Rectal smooth muscle tissue (tissue), 1 donor: Measurements from ENCODE around the gene FBXL14.

ENCODE experiments used
- H3K27ac ChIP-seq: one replicate; pipeline ENCODE4 v1.7.0; 2013; ENCODE audit warnings: low read depth, low read length, inconsistent platforms
- H3K27me3 ChIP-seq: one replicate; pipeline ENCODE4 v1.7.0; 2013; ENCODE audit warnings: low read length; ENCODE audit not compliant: control insufficient read depth, insufficient read depth
- H3K36me3 ChIP-seq: one replicate; pipeline ENCODE4 v1.7.0; 2013; ENCODE audit warnings: low read length; ENCODE audit not compliant: control insufficient read depth, insufficient read depth
- H3K4me1 ChIP-seq: one replicate; pipeline ENCODE4 v1.7.0; 2013; ENCODE audit warnings: low read length; ENCODE audit not compliant: control insufficient read depth, insufficient read depth
- H3K4me3 ChIP-seq: one replicate; pipeline ENCODE4 v1.7.0; 2013; ENCODE audit warnings: low read length
- H3K9ac ChIP-seq: one replicate; pipeline ENCODE4 v1.7.0; 2013; ENCODE audit warnings: low read length

The FBXL14 gene, protein sequence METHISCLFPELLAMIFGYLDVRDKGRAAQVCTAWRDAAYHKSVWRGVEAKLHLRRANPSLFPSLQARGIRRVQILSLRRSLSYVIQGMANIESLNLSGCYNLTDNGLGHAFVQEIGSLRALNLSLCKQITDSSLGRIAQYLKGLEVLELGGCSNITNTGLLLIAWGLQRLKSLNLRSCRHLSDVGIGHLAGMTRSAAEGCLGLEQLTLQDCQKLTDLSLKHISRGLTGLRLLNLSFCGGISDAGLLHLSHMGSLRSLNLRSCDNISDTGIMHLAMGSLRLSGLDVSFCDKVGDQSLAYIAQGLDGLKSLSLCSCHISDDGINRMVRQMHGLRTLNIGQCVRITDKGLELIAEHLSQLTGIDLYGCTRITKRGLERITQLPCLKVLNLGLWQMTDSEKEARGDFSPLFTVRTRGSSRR

DNA sequence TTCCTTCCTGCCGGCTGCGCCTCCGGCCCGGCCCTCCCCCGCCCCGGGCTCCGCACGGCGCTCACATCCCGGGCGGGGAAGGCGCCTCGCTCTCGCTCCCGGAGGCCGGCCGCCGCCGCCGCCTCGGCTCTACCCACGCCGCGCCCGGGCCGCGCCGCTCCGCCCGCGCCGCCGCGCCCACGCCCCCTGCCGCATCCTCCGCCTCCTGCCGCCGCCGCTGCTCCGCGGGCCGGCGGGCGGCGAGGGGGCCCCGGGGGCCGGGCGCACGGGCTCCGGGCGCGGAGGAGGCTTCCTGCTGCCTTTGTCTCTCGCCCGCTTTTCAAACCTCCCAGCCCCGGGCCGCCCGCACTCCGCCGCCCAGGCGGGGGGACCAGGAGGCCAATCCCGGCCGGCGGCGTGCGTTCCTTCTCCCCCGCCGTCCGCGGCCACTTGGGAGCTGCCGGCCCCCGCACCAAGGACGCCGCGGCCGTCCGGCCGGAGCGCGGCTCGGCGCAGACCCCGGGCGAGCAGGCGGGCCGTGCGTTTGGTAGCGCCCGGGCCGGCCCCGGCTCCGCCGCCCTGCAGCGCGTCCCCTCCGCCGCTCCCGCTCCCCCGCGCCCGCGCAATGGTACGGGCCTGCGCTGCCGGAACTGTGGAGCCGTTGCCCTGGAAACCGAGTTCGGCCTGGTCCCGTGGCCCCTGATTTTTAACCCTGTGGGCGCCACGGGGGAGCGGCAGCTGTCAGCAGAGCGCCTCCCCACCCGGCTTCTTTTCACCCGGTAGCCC, at the start of gene FBXL14:
FBXL14 (minus strand) TSS at position 321 of the 765 bp plus-strand sequence. CDS start 515 bp downstream, outside the sequence.
- peak within 1 kb of the TSS; percentile 93 for H3K4me3 ChIP-seq
- no peaks in the 10 kb centered on the region for H3K27me3 ChIP-seq
- peaks cover 24% of the 10 kb centered on the region for H3K4me1 ChIP-seq
- peak within 1 kb of the TSS; percentile 58 for H3K9ac ChIP-seq
- peak within 1 kb of the TSS; percentile 84 for H3K27ac ChIP-seq
- H3K36me3 ChIP-seq, result no peaks in the 10 kb centered on the region

DNA sequence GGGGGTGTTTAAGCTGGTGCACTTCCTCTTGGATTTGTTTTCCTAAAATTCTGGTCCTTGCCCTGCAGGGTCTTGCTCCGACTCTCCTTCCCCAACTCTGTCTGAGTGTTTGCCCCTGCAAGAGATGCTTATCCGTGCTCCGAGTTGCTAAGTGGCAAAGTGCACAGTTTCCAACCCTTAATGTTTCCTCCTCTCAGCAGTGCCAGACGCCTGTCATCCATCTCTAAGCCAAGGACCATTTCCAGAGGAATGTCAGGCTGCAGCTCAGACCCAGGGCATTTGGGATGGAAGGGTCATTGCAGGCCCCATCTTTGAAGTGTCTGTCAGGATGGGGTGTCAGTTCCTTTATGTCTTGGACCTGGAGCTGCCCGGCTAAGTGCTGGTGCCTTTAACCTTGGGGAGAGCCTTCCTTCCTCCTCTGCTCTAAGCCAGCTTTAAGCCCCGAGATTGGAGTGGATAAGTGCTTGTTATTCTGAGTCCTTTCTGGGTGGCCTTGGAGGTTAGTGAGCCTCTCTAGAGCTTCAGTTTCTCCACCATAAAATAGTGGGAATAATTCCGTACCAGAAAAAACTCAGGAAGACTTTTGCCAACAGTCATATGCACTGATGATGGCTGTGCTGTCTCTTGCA, 49.6 kb upstream of the FBXL14 start:
- H3K36me3 ChIP-seq, result peaks cover 4% of the 10 kb centered on the region
- peaks cover 14% of the 10 kb centered on the region for H3K4me1 ChIP-seq
- peak overlapping the region; percentile 30 for H3K27ac ChIP-seq
- no peak overlapping the region for H3K4me3 ChIP-seq
- no peaks in the 10 kb centered on the region for H3K27me3 ChIP-seq
- no peak overlapping the region for H3K9ac ChIP-seq

DNA sequence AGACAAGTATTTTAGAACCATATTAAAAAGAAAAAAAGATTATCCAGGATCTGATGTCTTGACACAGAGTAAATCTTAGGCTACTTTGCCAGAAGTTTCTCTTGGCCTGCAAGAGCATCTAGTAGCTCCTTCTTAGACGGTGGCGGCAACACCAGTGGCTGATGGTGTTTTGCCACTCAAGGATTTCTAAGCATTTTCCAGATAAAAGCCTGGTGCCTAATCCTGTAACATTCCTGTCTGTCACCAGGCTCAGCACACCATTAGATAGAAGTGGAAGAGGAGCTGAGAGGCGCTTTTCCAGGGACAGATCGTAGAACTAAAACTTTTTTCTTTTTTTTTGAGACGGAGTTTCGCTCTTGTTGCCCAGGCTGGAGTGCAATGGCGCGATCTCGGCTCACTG, 48.7 kb upstream of the FBXL14 start:
- Histone ChIP-seq H3K27ac (no peak overlapping the region), H3K27me3 (no peaks in the 10 kb centered on the region), H3K4me3 (no peak overlapping the region), H3K4me1 (peaks cover 13% of the 10 kb centered on the region), H3K36me3 (peaks cover 4% of the 10 kb centered on the region), H3K9ac (no peak overlapping the region)

DNA sequence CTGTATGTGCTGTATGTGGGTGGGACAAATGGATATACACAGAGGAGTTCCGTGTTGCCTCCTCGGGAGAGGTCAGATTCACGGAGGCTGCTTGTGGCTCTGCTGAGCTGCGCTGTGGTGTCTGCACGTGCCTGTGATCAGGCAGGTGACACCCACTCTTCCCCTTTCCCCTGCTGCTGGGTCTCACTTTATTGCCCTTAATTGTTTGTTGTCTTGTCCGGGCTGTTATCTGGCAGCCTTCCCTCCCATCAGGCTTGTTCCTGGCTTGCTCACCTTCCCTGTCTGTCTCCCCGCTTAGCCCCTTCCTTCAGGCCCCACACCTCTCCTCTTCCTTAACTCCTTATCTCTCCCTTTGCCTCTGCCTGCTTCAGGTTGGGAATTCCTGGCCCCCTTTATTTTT, 48.1 kb upstream of the FBXL14 start:
- H3K4me3 ChIP-seq, result no peak overlapping the region
- no peak overlapping the region for H3K27ac ChIP-seq
- H3K4me1 ChIP-seq, result peaks cover 13% of the 10 kb centered on the region
- no peak overlapping the region for H3K9ac ChIP-seq
- H3K27me3 ChIP-seq, result no peaks in the 10 kb centered on the region
- H3K36me3 ChIP-seq, result peaks cover 4% of the 10 kb centered on the region

DNA sequence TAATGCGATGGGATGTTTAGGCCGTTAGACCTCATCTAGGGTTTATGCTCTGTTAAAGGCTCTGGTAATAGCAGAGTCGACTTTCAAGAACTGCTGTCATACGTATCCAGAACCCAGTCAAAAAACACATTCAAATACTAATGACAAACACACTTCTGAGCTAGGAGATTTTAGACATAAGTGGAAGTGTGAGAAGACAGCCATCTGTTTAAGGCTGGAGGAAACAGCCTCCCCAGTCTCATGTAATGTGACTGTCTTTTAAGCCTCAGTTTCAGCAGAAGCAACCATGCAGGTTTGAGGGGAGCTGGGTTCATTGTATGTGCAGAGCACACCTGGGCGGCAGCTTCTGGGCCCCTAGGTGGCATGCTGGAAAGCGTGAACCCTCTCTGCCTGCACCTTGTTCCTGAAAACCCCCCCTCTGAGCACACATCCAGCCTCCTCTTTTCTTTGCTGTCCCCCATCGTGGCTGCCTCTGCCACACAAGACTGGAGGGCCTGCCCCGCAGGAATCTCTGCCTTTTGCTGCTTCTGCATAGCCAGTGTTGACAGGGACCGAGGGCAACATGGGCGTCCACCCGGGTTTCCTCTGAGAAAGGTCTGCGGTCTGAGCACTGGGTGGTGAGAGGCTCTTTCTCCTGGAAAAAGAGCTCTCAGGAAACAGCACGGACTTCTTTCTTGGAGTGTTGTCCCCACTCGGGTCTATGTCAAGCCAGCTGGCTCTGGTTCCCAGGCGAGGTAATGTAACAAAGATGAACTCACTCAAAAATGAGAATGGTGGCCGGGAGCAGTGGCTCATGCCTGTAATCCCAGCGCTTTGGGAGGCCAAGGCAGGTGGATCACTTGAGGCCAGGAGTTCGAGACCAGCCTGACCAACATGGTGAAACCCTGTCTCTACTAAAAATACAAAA, 46.2 kb upstream of the FBXL14 start:
- H3K4me3 ChIP-seq, result no peak overlapping the region
- no peak overlapping the region for H3K27ac ChIP-seq
- H3K27me3 ChIP-seq, result no peaks in the 10 kb centered on the region
- no peak overlapping the region for H3K9ac ChIP-seq
- H3K36me3 ChIP-seq, result no peaks in the 10 kb centered on the region
- peaks cover 13% of the 10 kb centered on the region for H3K4me1 ChIP-seq

DNA sequence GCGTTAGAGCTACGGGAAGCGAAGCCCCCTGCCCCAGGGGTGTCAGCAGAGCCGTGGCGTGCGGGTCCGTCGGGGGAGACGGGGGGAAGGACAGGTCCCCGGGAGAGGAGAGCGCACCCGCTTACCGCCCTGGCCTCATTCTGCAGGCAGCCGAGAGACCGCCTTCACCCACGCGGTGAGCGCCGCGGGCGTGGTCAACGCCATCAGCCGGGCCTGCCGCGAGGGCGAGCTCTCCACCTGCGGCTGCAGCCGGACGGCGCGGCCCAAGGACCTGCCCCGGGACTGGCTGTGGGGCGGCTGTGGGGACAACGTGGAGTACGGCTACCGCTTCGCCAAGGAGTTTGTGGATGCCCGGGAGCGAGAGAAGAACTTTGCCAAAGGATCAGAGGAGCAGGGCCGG, 45.2 kb upstream of the FBXL14 start:
- H3K27me3 ChIP-seq, result no peaks in the 10 kb centered on the region
- H3K9ac ChIP-seq, result no peak overlapping the region
- H3K36me3 ChIP-seq, result no peaks in the 10 kb centered on the region
- no peak overlapping the region for H3K27ac ChIP-seq
- H3K4me3 ChIP-seq, result no peak overlapping the region
- H3K4me1 ChIP-seq, result peaks cover 12% of the 10 kb centered on the region

DNA sequence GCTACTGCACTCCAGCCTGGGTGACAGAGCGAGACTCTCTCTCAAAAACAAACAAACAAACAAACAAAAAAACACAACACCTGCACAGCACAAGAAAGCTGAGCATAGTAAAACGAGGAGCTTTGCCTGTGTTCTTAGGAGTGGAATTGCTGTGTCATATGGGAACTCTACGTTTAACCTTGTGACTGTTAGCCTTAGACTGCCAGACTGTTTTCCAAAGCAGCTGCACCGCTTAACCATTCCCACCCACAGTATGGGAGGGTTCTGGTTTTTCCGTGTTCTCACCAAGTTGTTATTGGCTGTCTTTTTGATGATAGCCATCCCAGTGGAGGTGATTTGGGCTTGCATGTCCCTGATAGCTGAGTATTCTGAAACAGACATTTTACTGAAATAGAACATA, 43.8 kb upstream of the FBXL14 start:
- Histone ChIP-seq H3K27me3 (no peaks in the 10 kb centered on the region), H3K36me3 (no peaks in the 10 kb centered on the region), H3K4me3 (no peak overlapping the region), H3K4me1 (peaks cover 7% of the 10 kb centered on the region), H3K9ac (no peak overlapping the region), H3K27ac (no peak overlapping the region)

DNA sequence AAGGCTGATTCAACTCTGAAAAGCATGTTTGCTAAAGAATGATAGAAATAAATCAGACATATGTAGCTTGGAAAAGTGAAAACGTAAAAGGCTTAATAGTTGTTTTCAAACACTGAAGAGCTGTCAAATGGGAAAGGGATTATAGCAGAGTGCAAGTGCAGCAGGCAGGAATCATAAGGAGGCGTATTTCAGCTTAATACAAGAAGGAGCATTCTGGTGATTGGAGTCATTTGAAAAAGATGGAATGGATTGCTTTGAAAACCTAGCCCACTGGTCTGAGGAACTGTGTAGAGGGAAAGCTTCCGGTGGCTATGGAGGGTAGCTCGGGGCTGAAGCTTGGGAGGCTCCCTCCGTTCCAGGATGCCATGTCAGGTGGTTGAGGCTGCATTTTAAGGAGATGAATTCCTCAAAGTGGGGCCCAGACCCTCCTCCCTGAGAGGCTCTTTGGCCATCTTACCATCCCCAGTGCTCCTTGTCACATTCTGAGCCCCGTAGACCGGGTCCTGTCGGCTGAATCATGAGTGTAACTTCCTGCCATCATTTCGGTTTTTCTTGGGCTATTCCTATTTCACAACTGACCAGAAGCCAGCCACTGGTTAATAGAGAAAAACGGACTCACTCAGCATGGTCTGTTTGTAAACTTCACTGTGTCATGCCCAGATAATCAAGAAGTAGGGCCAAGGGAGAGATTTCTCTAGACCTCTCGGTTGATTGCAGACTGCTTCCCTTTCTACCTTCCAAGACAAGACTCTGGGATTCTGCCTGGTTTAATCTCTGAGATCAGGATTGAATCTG, 41.1 kb upstream of the FBXL14 start:
- Histone ChIP-seq H3K4me1 (peaks cover 8% of the 10 kb centered on the region), H3K27me3 (peaks cover 3% of the 10 kb centered on the region), H3K27ac (no peak overlapping the region), H3K4me3 (no peak overlapping the region), H3K36me3 (no peaks in the 10 kb centered on the region), H3K9ac (no peak overlapping the region)

DNA sequence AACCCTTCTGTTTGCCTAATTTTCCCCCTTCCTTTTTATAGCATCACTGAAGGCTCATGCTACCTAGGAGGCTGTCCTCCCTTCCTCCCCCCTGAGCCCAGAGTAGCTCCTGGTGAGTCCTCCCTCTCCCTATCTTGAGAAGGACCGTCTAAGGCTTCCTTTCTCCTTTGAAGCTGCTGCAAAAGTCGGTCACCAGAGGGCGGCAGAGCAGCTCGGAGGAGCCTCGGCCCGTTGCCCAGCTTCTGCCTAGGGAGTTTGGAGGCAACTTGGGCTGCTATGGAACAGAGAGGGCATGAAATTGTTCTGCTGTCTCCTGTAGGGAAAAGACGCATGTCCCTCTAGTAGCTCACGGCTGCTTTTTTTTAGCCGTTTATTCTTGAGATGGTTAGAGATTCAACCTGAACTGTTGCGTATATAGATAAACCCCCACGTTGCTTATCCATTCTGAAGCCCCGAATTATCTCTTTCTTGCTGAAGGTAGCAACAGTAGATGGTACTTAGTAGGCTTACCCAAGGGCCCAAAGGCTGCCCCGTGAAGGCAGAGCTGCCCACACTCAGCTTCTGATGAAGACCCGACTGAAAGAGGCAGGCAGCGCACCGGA, 40.3 kb upstream of the FBXL14 start:
- Histone ChIP-seq H3K4me3 (no peak overlapping the region), H3K9ac (no peak overlapping the region), H3K4me1 (peaks cover 10% of the 10 kb centered on the region), H3K27ac (no peak overlapping the region), H3K36me3 (no peaks in the 10 kb centered on the region), H3K27me3 (peaks cover 3% of the 10 kb centered on the region)

DNA sequence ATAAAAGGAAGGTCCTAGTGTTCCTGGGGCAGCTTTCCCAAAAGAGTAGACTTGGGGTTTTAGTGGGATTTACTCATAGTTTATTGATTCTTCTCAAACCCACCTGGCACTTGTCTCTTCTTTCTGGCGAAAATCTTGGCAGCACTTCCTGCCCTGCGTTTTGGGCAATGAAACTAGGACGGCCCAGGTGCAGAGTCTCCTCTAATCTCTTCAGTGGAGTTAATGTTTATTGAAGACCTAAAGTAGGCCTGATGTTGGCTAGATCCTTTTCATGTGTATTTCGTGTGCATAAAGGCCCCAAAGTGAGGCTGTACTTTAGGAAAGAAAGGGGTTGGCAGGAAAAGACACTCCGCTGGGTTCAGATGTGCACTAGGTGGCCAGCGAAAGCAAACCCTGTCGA, 39.8 kb upstream of the FBXL14 start:
- Histone ChIP-seq H3K27me3 (peaks cover 3% of the 10 kb centered on the region), H3K9ac (no peak overlapping the region), H3K36me3 (no peaks in the 10 kb centered on the region), H3K4me3 (no peak overlapping the region), H3K4me1 (peaks cover 10% of the 10 kb centered on the region), H3K27ac (no peak overlapping the region)

DNA sequence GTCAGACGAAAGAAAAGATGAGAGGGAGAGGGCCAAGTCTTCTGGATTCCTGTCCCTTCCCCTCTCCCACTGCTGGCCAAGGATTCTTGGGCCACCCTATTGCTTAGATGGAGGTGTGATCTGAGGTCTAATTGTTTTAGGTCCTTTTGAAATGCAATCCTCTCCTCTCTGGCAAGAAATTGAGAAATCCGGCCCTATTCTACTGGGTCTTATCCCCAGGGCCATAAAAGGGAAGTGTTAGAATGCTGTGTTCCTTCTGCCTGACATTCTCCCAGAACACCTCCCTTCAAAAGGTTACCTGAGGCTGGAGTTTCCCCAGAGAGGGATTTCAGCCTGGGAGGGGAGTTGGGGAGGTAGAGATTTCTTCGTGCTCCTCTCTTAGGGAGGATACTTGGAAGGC, 39.1 kb upstream of the FBXL14 start:
- no peak overlapping the region for H3K9ac ChIP-seq
- no peaks in the 10 kb centered on the region for H3K36me3 ChIP-seq
- H3K4me3 ChIP-seq, result no peak overlapping the region
- H3K4me1 ChIP-seq, result peaks cover 10% of the 10 kb centered on the region
- no peak overlapping the region for H3K27ac ChIP-seq
- H3K27me3 ChIP-seq, result peaks cover 3% of the 10 kb centered on the region
